ENCODE data around the gene MSX2. TPM values are rescaled to one million over a fixed set of nuclear protein-coding genes. Genes with fewer than 3 reads are reported as not detected.
"Not testable (repeated sequence)": the region's sequence is repeated elsewhere in the genome, so short reads cannot be mapped to it uniquely, and the experiment has no call there.

Gene MSX2
- total RNA-seq, 1 donor from 2014 or later: not detected

GRCh38 chr5:174732036-174733020 lies 7.9 kb downstream of the MSX2 start:
- ATAC-seq (no peak), DNase-seq (ENCODE audit: low spot score) (no peak)

- ATAC-seq (no peak), DNase-seq (ENCODE audit: low spot score) (no peak)
Observed at GRCh38 chr5:174733091-174733690, 8.8 kb downstream of the MSX2 start.

GRCh38 chr5:174733836-174734235 lies 9.5 kb downstream of the MSX2 start:
- no peak for DNase-seq (ENCODE audit: low spot score)
- ATAC-seq: no peak

- DNase-seq (ENCODE audit: low spot score) (no peak), ATAC-seq (no peak)
Observed at GRCh38 chr5:174734571-174735497, 10.5 kb downstream of the MSX2 start.

- ATAC-seq (peak; percentile 38), DNase-seq (ENCODE audit: low spot score) (no peak)
Observed at GRCh38 chr5:174735498-174736330, 11.3 kb downstream of the MSX2 start.

GRCh38 chr5:174736331-174736721 lies 11.9 kb downstream of the MSX2 start:
- no peak for DNase-seq (ENCODE audit: low spot score)
- ATAC-seq: no peak

- no peak for DNase-seq (ENCODE audit: low spot score)
Observed at GRCh38 chr5:174736777-174737176, 12.4 kb downstream of the MSX2 start.

GRCh38 chr5:174737330-174737729 lies 12.9 kb downstream of the MSX2 start:
- no peak for ATAC-seq

More at GRCh38 chr5:174736777-174737176, 12.4 kb downstream of the MSX2 start:
- no peak for ATAC-seq

GRCh38 chr5:174741352-174741751 lies 17.0 kb downstream of the MSX2 start:
- DNase-seq (ENCODE audit: low spot score): no peak
- no peak for ATAC-seq

More at GRCh38 chr5:174737330-174737729, 12.9 kb downstream of the MSX2 start:
- DNase-seq (ENCODE audit: low spot score): no peak

GRCh38 chr5:174744896-174745295 lies 20.5 kb downstream of the MSX2 start:
- DNase-seq (ENCODE audit: low spot score) (no peak), ATAC-seq (no peak)

- DNase-seq (ENCODE audit: low spot score): no peak
- no peak for ATAC-seq
Observed at GRCh38 chr5:174745590-174746103, 21.3 kb downstream of the MSX2 start.

- no peak for DNase-seq (ENCODE audit: low spot score)
- no peak for ATAC-seq
Observed at GRCh38 chr5:174750711-174751110, 26.3 kb downstream of the MSX2 start.

- DNase-seq (ENCODE audit: low spot score): no peak
- ATAC-seq: no peak
Observed at GRCh38 chr5:174751154-174752000, 27.0 kb downstream of the MSX2 start.

- no peak for ATAC-seq
Observed at GRCh38 chr5:174752121-174752520, 27.7 kb downstream of the MSX2 start.

GRCh38 chr5:174755106-174755505 lies 30.7 kb downstream of the MSX2 start:
- ATAC-seq (no peak), DNase-seq (ENCODE audit: low spot score) (no peak)

More at GRCh38 chr5:174752121-174752520, 27.7 kb downstream of the MSX2 start:
- no peak for DNase-seq (ENCODE audit: low spot score)

- ATAC-seq (no peak), DNase-seq (ENCODE audit: low spot score) (no peak)
Observed at GRCh38 chr5:174759091-174759490, 34.7 kb downstream of the MSX2 start.

GRCh38 chr5:174760721-174761120 lies 36.3 kb downstream of the MSX2 start:
- ATAC-seq (no peak), DNase-seq (ENCODE audit: low spot score) (no peak)

GRCh38 chr5:174761341-174761740 lies 37.0 kb downstream of the MSX2 start:
- not testable (repeated sequence) for DNase-seq (ENCODE audit: low spot score); ATAC-seq

GRCh38 chr5:174764309-174764708 lies 39.9 kb downstream of the MSX2 start:
- ATAC-seq (no peak), DNase-seq (ENCODE audit: low spot score) (no peak)

Data from left lobe of liver (tissue), 2 donors.